HG02798 (cell line): ENCODE data around the gene CTNNAL1.
"Not testable (repeated sequence)": the region's sequence is repeated elsewhere in the genome, so short reads cannot be mapped to it uniquely, and the experiment has no call there.

Experiments
- ATAC-seq: cut with Tn5 transposase; IDR thresholded peaks from one replicate; pipeline ENCODE4 v1.9.1; 2021; ENCODE audit warnings: mild to moderate bottlenecking; ENCODE audit not compliant: unreplicated experiment, poor library complexity

CTNNAL1 gene

DNA sequence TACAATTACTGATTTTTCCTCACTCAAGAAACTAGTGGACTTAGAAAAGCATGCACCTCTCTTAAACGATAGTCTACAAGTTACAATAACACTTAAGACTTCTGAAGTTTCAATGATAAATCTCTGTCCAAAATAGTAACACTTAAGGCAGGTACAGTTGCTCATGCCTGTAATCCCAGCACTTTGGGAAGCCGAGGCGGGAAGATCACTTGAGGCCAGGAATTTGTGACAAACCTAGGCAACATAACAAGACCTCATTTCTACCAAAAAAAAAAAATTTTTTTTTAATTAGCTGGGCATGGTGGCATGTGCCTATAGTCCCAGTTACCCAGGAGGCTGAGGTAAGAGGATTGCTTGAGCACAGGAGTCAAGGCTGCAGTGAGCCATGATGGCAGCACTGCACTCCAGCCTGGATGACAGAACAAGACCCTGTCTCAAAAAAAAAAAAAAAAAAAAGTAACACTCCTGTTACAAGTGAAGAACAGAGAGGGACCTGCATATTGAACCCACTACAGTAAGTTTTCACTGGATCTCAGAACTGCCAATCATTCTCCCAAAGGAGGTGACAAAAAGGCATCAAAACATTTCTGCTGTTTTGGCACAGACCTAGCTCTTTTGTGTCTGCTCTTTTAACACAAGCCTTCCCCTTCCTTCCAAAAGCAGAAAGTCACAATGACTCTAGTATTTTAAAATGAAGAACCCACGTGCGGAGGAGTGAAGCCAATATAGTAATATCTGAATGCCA lies 75.6 kb downstream of the CTNNAL1 start:
- ATAC-seq = no peak

- ATAC-seq = peak; percentile 90
Observed at GRCh38 chr9:108934323-108934893, 78.9 kb downstream of the CTNNAL1 start, which contains the start of gene ABITRAM. Gene ABITRAM (plus strand): TSS chr9:108934400. CDS start chr9:108934487, 87 bp downstream.

DNA sequence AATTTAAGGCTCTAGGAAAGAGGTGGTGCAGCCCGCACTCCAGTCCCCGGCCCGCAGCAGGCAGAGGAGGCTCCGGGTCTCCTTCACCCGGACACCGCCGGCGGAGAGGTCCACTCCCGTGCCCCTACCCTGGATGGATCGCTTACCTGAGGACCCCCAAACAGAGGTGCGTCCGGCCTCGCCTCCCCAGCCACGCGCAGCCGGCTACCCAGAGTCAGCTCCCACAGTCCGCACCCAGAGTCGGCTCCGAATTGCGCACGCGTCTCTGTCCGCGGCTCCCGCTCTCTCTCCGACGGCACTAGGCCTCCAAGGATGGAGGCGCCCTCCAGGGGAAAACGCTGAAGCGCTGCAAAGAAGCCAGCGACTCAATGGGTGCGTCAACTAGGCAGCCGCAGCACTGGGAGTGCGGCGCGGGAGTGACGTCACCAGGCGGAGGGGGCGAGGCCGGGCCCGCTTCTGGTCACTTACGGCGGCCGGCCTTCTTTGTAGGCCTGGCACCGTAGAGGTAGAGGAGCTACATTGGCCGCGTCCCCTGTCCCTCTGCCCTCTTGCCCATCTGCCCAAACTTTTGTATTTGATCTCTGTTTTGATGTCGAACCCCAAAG lies 79.5 kb downstream of the CTNNAL1 start, which contains the start of gene ELP1:
Gene ELP1 (minus strand): TSS at position 407 of the 605 bp plus-strand sequence. CDS start 2,978 bp downstream, outside the sequence.
- ATAC-seq = peak; percentile 88

DNA sequence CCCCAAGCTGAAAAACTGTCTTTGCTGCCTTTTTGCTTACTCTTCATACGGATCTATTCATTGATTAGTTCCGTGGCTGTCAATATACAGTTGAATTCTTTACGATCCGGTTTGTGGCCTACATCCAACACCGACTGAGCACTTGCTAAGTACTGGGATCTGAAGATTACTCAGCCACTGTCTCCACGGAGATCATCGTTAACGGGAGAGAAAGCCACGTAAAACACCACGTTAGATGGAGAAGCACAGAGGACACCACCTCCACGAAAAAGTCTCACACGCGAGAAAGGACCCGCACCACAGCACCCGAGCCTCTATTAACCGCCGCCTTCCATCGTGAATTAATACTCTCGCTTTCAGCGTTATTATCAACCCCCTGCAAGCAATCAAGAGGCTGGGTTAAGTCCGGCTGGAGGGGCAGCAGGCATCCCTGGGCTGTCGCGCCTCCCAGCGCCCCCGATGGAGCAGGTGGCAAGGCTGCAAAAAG lies 80.0 kb downstream of the CTNNAL1 start:
- no peak for ATAC-seq

DNA sequence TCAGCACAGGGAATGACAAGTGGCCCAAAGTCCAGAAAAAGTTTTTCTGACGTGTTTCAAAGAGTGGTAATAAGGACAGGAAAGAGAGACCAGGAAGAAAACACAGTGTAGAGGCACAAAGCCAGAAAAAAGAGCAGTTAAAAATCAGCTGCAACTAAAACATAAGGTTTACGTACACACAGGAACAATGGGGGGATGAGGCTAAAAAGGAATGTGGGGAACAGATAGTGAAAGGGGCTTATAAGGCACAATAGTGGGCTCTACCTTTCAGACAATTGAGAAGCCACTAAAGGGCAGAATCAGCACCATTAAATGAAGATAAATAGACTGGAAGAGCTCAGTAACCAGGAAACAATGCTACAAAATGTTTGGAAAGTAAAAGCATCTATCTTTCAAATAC lies 84.9 kb downstream of the CTNNAL1 start:
- ATAC-seq = no peak

DNA sequence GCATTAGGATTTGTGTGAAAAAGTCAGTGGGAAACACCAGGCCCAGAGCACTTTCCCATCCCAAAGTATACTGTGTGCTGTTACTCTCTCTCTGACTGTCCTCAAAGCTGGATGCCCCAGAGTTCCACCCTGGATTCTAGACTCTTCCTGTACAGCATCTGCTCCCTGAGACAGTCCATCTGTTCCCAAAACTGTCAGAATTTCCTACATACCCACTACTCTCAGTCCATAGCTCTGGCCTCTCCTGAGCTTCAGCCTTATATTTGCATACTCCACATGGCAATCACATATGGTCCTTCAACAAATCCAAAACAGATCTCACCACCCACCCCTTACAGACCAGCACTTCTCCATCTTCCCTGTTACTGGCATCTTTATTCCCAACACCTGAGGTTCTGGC lies 88.8 kb downstream of the CTNNAL1 start:
- no peak for ATAC-seq

GRCh38 chr9:108921200-108921599 lies 92.1 kb downstream of the CTNNAL1 start:
- ATAC-seq = no peak

DNA sequence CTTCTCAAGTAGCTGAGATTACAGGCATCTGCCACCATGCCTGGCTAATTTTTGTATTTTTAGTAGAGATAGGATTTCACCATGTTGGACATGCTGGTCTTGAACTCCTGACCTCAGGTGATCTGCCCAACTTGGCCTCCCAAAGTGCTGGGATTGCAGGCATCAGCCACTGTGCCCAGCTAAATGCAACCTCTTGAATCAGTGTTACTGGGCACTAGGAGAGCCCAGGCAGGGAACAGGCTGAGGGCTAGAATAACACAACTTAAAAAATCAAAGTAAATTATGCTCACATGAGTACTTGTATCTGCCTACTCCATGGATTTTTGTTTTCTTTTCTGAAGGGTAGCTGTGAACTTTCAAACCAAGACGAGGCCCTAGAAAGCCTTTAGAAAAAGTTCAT lies 92.9 kb downstream of the CTNNAL1 start:
- ATAC-seq = not testable (repeated sequence)

DNA sequence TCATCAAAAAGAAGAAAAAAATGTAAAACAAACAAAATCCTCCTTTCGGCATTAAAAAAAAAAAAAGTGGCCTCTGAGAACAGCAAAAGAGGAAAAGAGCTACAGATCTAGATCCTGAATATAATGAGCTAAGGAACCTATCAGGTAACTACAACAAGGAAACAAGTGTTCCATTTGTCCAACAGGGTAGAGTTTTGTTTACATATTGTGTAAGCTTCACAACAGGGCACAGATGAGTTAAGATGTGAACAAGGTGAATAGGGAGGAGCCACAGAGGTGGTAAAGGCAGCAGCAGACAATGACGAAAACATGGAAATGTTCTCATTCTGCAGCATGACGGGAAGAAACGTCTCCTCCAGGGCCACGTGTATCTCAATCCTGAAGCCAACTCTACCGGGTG lies 93.8 kb downstream of the CTNNAL1 start:
- no peak for ATAC-seq

DNA sequence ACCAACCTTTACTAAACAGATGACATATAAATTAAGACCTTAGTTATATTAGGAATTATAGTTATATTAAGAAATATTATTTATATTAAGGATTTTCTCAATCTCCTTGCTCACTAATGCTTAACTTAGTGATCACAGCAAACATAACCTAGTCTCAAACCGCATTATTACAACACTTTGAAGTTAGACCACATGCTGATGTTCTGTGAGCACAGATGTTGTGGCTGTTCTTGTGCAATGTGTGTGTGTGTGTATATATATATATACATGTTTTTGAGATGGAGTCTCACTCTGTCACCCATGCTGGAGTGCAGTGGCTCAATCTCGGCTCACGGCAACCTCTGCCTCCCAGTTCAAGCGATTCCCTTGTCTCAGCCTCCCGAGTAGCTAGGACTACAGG lies 99.9 kb downstream of the CTNNAL1 start:
- no peak for ATAC-seq

- no peak for ATAC-seq
Observed at GRCh38 chr9:108911820-108912219, 101.5 kb downstream of the CTNNAL1 start.

DNA sequence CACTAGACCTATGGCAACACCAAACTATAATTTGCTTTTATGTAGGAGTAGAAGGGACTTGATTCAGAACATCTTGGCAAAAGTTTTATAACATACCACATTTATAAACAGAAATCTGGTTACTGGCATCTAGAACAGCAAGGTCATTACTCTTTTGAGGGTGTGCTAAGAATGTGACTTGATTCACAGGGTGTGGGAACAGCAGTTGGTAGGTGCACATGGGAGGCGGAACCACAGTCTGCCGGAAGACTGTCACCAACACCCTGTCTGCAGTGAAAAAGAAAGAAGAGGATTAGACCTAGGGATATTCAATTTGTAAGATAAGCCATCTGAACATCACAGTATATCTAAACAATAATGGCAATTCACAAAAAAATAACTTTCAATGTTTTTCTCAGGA lies 102.4 kb downstream of the CTNNAL1 start:
- ATAC-seq = no peak

DNA sequence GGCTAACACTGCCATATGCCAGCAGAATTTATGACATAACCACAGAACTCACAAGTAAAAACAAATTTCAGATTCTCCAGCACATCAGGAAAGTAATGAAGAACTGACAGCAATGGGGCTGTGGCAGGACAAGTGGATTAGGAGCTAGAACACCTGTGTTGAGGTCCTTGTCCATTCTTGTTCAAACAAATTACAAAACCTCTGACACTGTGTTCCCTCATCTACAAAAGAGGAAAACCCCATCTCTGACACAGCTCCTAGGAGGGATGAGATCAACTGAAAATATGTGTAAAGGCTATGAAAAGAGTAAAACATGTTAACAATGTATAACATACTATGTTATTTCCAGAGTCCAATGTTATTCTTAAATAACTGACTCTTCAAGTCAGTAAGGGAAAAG lies 102.9 kb downstream of the CTNNAL1 start:
- ATAC-seq = no peak

GRCh38 chr9:108905494-108905893 lies 107.8 kb downstream of the CTNNAL1 start:
- no peak for ATAC-seq

GRCh38 chr9:108904161-108904560 lies 109.1 kb downstream of the CTNNAL1 start:
- no peak for ATAC-seq

- no peak for ATAC-seq
Observed at GRCh38 chr9:108903420-108904103, 109.7 kb downstream of the CTNNAL1 start.

DNA sequence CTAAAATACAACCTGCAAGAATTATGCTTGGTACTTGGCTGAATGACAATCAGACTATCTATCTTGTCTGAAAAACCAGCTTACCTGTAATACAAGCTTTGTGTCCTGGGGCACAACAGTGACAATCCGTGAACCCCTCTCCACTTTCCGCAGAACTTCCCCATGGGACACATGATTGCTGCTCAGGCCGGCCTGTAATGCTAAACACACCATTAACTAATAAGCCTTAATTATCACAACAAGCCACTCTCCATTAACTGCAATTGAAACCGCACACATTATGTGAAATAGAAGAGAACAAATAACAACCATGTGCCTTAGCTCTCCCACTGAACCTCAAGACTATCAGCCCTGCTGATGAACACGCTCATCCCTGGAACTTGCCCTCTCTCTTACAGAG lies 113.1 kb downstream of the CTNNAL1 start:
- no peak for ATAC-seq

DNA sequence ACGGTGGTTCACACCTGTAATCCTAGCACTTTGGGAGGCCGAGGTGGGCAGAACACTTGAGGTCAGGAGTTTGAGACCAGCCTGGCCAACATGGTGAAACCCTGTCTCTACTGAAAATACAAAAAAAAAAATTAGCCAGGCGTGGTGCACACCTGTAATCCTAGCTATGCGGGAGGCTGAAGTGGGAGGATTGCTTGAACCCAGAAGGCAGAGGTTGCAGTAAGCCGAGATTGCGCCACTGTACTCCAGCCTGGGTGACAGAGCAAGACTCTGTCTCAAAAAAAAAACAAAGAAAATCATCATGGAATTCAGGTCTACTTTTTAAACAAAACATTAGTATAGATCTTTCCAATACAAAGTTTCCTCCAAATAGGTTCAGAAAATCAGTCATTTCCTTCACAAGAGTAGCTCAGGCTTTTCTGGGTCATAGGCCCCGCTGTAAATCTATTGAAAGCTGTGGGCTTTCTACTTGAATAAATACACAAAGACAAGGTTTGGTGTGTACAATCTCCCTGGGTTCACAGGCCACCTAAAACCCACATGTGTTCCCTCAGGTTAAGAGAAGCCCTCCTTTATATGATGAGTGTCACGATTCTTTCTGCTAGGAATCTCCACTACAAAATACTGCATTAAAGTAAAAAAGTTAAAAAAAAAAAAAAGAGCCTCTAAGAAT lies 114.1 kb downstream of the CTNNAL1 start:
- ATAC-seq = not testable (repeated sequence)

- ATAC-seq = no peak
Observed at GRCh38 chr9:108897324-108898096, 115.8 kb downstream of the CTNNAL1 start.
